T-helper 2 cell treated with Interferon-gamma antibody and Interleukin-4, amounts not matched to agents 100 ng/mL and 5 ng/mL, for 36 hours (primary cell): Measurements from ENCODE around the gene SARS1. TPM values are rescaled to one million over a fixed set of nuclear protein-coding genes. Genes with fewer than 3 reads are reported as not detected.

Experiments
- intact Hi-C: fragments of 100-400 bp; cut with micrococcal nuclease; formaldehyde crosslinking; loops from one replicate; pipeline ENCODE4 v1.15.1; 2023
- total RNA-seq: library from RNA; stranded (reverse); gene quantifications from 2 replicates; pipeline ENCODE4 v1.2.3, GENCODE V29; 2022

Gene SARS1
- total RNA-seq, 1 donor from 2014 or later = 117 TPM

- intact Hi-C loops = loop anchor here (1.0 kb wide), 3 partner anchors 9 to 235 kb away; partner anchors contain the start of gene SARS1
These were observed 35.3 kb downstream of the SARS1 start, which contains the start of gene CELSR2 for GRCh38 chr1:109248797-109249629. TSS of gene CELSR2 (plus strand) at chr1:109249539. CDS start at chr1:109250080, 541 bp downstream.

- intact Hi-C loops = loop anchor here (1.0 kb wide), 3 partner anchors 10 to 234 kb away; partner anchors contain the start of gene SARS1
These were observed 36.1 kb downstream of the SARS1 start for GRCh38 chr1:109249654-109250401.

GRCh38 chr1:109250454-109251276, 36.9 kb downstream of the SARS1 start:
- intact Hi-C loops = no loop called here

GRCh38 chr1:109251277-109252166, 37.8 kb downstream of the SARS1 start:
- intact Hi-C loops = no loop called here

GRCh38 chr1:109252167-109252892, 38.6 kb downstream of the SARS1 start:
- intact Hi-C loops = no loop called here

- intact Hi-C loops = no loop called here
These were observed 39.4 kb downstream of the SARS1 start for GRCh38 chr1:109252893-109253802.

- intact Hi-C loops = no loop called here
These were observed 40.3 kb downstream of the SARS1 start for GRCh38 chr1:109253803-109254620.

- intact Hi-C loops = no loop called here
These were observed 40.9 kb downstream of the SARS1 start for GRCh38 chr1:109254621-109255096.

GRCh38 chr1:109255097-109255651, 41.5 kb downstream of the SARS1 start:
- intact Hi-C loops = no loop called here

GRCh38 chr1:109255678-109256077, 42.0 kb downstream of the SARS1 start:
- intact Hi-C loops = no loop called here

GRCh38 chr1:109256085-109256484, 42.4 kb downstream of the SARS1 start:
- intact Hi-C loops = no loop called here

- intact Hi-C loops = no loop called here
These were observed 43.4 kb downstream of the SARS1 start for GRCh38 chr1:109256971-109257681.

GRCh38 chr1:109257682-109258421, 44.1 kb downstream of the SARS1 start:
- intact Hi-C loops = no loop called here

- intact Hi-C loops = no loop called here
These were observed 45.1 kb downstream of the SARS1 start for GRCh38 chr1:109258481-109259466.
